Activated CD8-positive, alpha-beta memory T cell treated with anti-CD3 and anti-CD28 coated beads for 4 hours (primary cell): ENCODE results near the gene TEX101.

Source experiments
- DNase-seq, 2 donors: peaks; one replicate each; pipeline ENCODE4 v3.0.0-alpha.2; 2020; ENCODE audit warnings: low read depth in 2 of 2

The TEX101 gene

DNA sequence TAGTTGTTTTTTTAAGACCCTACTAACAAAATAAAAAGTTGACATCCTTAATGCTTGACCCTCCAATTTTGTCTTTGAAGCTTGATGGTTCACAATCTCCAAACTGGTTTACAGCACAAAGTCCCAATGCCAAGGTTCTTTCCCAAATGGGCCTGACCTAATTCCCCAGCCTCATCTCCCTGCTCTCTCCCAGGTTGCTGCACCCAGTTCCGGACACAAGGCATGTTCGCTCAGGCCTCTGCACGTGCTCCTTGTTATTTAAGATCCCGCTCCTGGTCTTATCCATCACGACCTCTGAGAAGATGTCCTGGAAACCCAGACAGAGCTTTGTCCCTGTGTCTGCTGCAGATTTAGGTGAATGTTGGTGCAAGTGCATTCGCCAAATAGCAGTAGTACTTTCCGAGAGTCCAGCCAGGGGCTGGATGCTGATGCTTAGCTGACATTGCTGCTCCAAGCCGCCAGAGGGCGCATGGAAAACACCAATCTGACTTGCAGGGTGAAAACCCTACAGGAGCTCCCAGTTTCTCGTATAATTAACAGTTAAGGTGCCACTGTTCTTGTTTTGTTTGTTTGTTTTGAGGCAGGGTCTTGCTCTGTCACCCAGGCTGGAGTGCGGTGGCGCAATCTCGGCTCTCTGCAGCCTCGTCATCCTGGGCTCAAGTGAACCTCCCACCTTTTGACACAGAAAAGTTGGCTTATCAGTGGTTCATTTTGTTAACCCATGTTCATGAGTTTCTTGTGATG is 32.2 kb downstream of the TEX101 start:
- peak; percentile 59 to 62 for DNase-seq

DNA sequence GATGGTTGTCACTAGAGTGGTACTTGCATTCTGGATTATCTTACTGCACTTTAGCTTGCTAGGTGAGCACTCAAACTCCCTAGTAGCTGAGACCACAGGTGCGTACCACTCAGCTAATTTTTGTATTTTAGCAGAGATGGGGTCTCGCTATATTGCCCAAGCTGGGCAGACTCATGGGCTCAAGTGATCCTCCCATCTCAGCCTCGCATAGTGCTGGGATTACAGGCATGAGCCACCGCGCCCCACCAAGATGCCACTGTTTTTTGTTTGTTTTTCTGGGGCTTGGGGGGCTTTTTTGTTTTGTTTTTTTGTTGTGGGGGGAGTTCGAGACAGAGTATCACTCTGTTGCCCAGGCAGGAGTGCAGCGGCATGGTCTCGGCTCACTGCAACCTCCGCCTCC is 33.0 kb downstream of the TEX101 start:
- DNase-seq = no peak

DNA sequence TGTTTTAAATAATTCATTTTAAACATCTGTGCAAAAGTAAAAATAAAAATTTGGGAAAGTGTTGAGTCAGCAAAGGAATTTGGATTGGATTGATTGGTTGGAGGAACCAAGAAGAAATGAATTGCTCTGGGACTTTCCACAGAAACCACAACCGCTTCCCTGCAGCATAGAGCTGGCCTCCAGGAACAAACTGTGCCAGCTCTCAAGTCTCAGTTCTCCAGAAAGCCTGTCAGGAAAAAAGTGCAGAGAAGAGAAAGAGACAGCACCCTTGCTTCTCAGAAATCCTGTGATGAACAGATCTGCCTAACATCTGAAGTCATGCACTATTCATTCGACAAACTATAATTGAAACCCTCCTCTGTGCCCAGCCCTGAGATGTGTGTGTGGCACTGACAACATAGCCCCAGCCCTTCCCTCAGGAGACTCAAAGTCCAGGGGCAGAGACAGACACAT is 35.9 kb downstream of the TEX101 start:
- no peak for DNase-seq

DNA sequence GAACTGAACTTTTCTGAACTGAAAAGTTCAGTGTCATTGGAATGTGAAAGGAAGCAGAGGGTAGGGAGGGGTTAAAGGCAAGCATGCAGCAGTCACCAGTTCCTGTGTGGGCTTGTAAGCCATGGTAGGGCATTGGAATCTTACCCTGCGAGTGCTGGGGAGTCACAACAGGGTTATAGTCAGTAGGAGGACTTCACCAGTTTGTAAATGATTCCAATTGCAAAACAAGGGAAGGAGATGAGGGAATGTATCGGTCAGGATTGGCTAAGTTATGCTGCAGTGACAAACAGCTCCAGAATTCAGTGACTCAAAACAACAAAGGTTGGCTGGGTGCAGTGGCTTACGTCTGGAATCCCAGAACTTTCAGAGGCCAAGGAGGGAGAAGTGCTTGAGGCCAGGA is 37.9 kb downstream of the TEX101 start:
- no peak for DNase-seq

DNA sequence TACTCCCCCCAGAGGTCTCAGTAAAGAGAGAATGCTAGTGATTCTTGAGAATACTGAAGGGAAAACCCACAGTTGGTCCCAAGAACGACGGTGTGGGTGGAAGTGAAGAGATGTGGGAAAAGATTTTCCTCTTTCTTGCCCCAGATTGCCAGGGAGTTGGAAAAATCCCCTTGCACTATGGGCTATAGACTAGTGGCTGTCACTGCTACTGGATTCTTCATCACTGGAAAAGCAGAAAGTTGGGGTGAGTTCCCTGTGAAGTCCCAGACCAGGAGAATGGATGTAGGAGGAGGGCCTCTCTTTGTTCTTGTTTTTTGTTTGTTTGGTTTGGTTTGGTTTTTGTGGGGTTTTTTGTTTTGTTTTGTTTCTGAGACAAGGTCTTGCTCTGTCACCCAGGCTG is 39.3 kb downstream of the TEX101 start:
- no peak for DNase-seq

DNA sequence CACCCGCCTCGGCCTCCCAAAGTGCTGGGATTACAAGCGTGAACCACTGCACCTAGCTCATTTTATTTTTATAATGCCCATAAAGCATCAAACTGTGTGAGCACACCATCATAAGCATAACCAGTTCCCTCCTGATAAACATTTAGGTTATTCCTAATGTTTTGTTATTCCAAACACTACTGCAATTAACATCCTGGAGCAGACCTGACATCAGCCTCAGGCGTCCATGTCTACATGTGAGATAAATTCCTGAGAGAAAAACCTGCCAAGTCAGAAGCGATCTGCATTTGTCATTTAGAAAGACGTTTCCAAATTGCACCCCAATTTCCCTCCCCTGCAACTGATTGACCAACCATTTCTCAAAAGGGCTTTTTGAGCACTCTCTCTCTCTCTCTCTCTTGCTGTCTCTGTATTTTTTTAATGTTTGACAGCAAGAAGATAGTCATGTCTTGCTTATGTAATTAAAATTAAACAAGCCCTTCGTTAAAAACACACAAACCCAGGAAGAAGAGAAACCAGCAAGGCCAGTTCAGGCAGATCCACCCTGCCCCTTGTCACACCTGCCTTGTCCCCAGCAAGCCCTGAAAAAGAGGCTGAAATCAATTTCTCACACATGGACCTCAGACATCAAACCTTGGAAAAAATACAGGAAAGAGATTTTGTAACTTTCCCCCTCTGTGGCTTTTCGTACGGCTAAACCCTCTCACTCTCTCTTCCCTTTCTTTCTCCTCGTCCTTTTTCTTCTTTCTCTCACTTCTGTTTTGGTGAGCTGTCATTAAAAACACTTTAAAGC is 40.8 kb downstream of the TEX101 start:
- no peak for DNase-seq

DNA sequence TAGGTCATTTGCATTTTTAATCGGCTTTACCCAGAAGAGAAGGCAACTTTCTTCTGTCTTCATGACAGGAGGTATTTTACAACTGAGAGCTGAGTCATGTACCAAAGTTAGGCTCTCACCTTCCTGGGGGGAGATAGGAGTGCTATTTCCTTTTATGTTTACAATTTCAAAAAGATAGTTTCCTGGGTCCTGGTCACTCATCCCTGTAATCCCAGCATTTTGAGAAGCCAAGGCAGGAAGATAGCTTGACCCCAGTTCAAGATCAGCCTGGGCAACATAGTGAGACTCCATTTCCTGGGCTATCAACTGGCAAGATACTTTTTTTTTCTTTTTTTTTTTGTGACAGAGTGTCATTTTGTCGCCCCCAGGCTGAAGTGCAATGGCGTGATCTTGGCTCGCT is 43.1 kb downstream of the TEX101 start:
- no peak for DNase-seq

DNA sequence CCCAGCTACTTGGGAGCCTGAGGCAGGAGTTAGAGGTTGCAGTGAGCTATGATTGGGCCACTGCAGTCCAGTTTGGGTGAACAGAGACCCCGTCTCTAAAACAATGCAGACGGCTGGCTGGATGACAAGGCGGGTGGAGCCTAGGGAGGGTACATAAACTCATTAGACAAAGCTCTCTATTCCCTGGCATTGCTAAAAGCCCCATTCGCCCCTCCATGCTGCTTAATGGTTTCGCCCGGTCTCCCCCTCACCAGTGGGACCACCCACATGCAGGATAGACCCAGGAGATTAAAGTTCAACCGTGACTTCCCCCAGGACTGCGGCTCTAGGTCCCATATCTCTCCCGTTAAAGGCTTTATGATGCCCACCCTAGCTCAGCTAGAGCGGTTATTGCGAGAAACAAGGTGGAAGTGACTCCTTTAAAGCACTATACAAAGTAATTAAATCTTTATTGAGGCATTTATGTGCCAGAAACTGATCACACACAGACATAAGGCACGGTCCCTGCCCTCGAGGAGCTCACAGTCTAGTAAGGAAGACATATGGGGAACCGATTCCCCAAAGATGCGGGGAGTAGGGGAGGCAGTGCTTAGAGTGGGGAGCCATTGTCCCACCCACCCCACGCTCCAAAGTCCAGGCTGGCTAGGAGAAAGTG is 45.8 kb downstream of the TEX101 start:
- no peak for DNase-seq

DNA sequence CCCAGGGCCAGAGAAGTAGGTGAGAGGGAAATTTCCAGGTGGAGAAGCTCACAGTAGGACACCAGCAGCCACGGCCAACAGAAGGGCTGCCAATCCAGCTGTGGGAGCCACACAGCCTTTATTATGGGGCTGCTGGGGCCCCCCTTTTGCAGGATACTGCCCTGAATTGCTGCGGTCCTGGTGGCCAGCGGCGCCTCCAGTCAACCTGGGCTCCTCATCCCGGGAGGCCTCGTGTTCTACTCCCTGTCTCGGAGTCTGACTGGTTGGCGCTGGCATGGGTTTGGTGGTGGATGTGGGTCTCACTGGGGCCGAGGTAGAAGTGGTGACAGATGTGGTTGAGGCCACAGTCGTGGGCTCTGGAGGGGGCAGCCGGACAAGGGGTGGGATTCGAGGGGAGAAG is 46.6 kb downstream of the TEX101 start:
- DNase-seq = no peak

DNA sequence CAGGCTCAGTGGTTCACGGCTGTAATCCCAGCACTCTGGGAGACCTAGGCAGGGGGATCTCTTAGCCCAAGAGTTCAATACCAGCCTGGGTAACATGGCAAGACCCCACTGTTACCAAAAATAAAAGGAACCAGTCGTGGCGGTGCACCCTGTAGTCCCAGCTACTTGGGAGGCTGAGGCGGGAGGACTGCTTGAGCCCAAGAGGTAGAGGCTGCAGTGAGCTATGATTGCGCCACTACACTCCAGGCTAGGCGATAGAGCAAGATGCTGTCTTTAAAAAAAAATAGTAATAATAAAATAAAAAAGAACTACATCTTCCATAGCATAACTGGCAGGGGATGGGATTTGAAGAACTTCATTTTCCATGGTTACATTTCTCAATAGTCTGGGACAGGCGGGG is 47.7 kb downstream of the TEX101 start:
- no peak for DNase-seq

DNA sequence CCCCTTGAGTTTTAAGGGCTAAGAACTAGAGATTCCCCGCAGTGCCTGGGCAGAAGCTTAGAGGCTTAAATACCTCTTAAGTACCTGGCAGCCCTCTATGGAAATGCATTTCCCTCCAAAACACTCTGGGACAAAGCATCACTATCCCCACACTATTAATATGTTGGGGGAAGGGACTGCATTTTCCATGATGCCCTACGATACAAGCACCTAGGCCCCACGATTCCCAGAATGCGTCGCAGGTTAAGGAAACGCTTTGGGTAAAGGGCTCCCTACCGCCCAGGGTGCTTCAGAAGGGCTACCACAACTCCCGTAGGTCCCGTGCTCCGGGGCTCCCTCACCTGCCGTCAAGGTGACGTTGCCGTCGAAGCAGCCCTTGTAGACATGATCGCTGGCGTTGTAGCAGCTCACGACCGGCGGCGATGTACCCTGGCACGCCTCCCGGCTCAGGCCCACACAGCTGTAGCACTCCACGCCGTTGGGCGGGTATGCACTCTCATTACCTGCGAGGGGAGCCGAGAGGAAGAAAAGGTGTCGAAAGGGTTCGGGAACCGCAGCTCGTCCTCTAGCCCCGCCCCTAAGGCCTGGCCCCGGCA is 48.2 kb downstream of the TEX101 start:
- DNase-seq = no peak

DNA sequence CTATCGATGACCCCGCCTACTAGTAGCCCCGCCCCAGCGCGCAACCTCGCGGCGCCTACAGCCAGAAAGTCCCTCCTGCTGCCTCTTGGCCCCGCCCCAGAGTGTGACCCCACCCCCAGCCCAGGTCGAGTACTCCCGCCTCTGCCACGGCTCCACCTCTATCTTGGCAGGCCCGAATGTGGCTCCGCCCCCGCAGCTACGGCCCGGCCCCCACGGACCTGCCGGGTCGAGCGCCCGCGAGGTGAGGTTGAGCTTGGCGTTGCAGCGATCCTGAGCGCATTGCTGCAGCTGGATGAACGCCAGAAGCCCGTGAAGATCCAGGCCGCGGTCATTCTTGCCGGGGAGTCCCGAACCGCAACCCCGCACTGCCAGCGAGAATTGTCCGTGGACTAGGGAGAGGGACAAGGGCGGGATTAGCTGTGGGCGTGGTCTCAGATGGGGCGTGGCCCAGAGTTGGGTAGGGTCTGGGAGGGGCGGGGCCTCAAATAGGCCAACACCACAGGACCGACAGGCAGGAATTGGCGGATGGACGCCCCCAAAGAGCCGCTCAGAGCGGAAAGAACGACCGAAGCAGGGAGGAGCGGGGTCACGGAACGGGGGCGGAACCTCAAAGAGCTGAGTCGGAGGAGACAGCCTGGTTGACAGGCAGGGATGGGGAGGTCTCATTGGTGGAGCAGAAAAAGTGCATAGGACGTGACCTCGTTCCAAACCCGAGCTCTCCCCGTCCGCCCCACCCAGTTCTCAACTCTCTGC is 48.9 kb downstream of the TEX101 start:
- DNase-seq = peak; percentile 99

DNA sequence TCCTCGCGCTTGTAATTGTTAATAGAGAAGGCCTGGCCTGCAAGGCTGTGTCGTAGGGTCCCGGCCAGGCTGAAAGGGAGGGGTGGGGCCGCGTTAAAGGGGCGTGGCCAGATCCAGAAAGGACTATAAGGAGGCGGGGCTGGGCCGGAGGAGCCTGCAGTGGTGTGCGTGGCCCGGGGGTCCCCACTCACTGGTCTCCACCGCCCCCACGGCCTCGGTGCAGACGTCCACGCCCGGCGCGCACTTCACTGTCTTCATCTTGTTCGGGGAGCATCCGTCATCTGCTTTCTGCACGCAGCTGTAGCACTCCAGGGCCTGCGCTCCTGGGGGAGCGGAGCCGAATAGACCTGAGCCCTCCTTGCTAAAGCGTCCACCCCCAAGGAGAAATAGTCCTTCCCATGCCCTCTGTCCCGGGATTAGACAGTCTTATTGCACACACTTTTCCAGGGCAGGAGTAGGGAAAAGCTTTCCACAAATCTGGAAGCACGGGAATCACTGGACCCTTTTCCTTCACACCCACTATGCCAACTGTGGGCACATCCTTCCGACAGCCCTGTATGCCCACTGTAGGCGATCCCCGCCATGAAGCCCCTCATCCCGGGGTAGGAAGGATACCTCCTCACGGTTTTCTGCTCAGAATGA is 49.6 kb downstream of the TEX101 start:
- DNase-seq = peak in 1 of 2 donors; percentile 47

DNA sequence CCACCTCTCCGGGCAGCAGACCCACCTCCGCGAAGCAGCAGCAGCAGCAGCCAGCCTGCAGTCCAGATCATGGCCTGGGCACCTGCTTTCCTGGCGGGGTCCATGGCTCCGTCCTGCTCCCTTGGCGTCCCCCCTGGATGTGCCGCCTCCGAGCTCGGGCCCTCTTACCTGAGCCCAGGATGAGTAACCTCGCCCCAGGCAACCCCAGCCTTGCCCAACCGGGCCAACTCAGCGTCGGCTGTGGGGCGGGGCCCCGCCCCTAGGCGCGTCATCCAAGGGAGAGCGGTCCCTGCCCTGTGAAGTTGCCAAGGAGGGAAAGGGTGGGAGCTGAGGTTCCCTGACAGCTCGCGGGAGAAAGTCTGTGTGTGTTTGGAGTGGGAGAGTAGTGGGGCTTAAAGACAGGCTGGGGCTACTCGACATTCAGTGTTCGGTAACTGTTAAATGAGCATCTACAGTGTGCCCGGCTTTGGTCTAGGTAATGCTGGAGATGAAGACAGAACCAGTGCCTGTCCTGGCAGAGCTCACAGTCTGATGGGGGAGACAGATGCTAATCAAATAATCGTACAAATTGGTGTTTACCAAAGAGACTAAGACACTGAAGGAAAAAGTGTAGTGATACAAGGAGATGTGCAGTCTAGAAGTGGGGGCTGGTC is 50.9 kb downstream of the TEX101 start, which contains the start of gene LYPD3:
Gene LYPD3 (minus strand): TSS at position 141 of the 653 bp plus-strand sequence. CDS start 37 bp downstream, at position 104.
- no peak for DNase-seq

DNA sequence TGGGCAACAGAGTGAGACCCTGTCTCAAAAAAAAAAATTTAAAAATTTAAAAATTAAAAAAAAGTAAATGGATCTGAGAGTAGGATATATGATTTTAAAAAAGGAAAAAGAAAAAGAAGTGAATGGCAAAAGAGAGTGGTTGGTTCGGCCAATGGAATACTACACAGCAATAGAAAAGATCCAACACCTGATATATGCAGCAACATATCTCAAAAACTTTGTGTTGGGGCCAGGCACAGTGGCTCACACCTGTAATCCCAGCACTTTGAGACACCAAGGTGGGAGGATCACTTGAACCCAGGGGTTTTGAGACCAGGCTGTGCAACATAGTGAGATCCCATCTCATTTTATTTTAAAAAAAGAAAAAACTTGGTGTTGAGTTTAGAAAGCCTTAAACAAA is 52.1 kb downstream of the TEX101 start:
- DNase-seq = no peak

DNA sequence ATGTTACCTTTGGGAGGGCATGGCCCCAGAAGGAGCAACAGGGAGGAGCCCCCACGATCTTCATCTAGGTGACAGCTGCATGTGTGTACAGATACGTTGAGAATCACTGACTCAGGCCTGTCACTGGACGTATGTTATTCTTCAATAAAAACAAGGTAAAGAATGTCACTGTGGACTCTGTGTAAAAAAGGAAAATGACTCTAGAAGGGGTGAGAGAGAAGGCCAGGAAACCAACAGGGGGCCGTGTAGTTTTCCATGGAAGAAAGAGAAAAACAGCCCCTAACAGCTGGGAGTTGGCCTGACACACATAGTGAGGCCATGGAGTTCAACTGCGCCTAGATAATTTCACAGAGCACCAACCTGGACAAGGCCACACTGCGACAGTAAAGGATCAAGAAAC is 52.6 kb downstream of the TEX101 start:
- no peak for DNase-seq

DNA sequence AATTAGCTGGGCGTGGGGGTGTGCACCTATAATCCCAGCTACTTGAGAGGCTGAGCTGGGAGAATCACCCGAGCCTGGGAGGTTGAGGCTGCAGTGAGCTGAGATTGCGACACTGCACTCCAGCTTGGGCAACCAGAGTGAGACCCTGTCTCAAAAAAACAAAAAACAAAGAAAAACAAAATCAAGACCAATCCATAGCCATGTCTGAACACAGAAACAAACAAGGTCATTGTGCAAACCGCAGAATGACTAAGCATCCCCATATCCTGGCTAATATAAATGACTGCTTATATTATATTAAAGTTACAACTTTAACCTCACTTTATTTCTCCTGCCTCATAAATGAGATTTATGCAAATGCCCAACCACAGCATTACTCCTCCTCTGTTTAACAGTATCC is 53.0 kb downstream of the TEX101 start:
- DNase-seq = no peak
